Astrocyte of the cerebellum (primary cell): Measurements from ENCODE around the gene GBP2.

Source experiments
- DNase-seq: peaks from one replicate; pipeline ENCODE4 v3.0.0-alpha.2; 2011; ENCODE audit warnings: low read depth
- H3K4me3 ChIP-seq: 2 replicates; pipeline ENCODE4 v1.5.1; 2011; ENCODE audit warnings: mild to moderate bottlenecking, low read depth, low read length, moderate library complexity
- in situ Hi-C: cut with HindIII; loops from 2 replicates; pipeline ENCODE4 v1.10.0; 2017; ENCODE audit warnings: low sequenced_read_pairs
- TF ChIP-seq, protein P1 (sequence below): IDR thresholded peaks from 2 replicates; pipeline ENCODE4 v1.5.1; 2012; ENCODE audit warnings: low read length, low read depth, moderate library complexity, mild to moderate bottlenecking; ENCODE audit errors: missing control alignments

The GBP2 gene

DNA sequence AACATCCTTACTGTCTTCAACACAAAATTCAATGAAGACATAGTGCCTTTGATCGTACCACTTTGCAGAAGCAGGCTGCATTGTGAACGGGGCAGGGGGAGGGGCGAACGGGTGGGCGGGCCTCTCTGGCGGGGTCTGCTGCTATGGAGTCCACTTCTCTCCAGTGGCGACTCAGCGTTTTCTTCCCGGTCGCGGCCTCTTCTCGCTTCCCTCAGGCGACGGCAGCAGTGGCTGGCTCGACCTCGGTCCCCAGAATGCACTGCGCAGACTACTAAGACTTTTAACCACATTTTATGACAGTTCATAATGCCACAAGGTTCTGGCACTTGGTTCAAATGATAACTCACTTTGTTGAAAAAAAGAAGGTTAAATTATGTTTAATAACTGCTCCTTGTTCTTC lies 21.2 kb downstream of the GBP2 start:
- in situ Hi-C loops: no loop called here
- TF ChIP-seq, protein P1, sequence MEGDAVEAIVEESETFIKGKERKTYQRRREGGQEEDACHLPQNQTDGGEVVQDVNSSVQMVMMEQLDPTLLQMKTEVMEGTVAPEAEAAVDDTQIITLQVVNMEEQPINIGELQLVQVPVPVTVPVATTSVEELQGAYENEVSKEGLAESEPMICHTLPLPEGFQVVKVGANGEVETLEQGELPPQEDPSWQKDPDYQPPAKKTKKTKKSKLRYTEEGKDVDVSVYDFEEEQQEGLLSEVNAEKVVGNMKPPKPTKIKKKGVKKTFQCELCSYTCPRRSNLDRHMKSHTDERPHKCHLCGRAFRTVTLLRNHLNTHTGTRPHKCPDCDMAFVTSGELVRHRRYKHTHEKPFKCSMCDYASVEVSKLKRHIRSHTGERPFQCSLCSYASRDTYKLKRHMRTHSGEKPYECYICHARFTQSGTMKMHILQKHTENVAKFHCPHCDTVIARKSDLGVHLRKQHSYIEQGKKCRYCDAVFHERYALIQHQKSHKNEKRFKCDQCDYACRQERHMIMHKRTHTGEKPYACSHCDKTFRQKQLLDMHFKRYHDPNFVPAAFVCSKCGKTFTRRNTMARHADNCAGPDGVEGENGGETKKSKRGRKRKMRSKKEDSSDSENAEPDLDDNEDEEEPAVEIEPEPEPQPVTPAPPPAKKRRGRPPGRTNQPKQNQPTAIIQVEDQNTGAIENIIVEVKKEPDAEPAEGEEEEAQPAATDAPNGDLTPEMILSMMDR: no peak
- DNase-seq: no peak

DNA sequence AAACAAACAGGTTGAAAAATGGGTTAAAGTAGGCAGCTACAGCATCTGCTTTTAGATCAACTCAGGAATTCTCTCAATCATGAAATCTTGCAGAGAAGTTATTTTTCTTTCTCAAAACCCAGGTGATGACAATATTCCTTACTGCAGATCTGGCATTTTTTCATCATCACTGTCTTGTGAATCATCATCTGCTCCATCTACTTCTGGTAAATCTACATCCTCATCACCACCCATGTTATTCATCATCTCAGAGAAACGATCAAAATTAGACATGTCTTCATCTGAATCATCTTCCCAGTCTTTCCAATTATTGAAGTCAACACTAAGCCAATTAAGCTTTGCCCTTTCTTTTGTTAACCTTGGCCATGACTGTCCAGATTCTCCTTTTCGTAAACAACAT lies 21.8 kb downstream of the GBP2 start:
- in situ Hi-C loops: no loop called here
- no peak for DNase-seq
- TF ChIP-seq, protein P1: no peak
- H3K4me3 ChIP-seq: no peak overlapping the region

More for the DNA sequence above, 21.2 kb downstream of the GBP2 start:
- no peak overlapping the region for H3K4me3 ChIP-seq

DNA sequence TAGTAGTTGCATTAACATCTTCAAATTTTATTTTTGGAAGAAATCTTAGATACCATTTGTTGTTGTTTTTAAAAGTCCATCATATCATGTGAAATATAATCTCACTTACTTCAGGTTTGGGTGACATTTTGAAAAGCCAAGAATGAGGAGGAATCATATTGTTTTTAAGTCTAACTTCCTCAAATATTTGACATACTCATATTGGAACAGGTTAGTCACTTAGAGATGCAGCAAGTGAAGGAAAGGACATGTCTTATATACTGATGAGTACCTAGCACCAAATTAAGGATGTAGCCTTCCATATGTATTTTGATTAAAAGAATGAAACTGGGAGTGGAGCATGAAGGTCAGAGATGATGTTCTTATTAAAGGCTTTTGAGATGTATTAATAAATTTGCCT lies 23.9 kb downstream of the GBP2 start:
- TF ChIP-seq, protein P1: no peak
- in situ Hi-C loops: no loop called here

DNA sequence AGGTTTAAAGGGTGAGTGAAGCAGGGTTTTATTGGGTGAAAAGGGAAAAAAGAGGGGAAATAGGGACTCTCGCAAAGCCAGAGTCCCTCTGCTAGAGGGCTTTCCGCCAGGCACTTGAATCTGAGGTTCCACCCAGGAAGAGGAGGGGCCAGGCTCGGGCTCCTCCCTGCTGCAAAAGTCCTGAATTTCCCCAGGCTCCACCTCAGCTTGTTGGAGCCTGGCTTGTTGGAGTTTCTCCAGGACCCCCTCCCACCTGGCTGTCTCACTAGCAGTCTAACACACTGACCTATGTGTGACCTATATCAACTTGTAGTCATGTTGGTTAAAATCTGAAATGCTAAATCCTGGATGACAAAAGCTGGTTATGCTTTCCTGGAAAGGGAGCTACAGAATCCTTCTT lies 25.5 kb downstream of the GBP2 start:
- DNase-seq: no peak
- in situ Hi-C loops: no loop called here
- no peak overlapping the region for H3K4me3 ChIP-seq
- TF ChIP-seq, protein P1: no peak

More for the DNA sequence above, 23.9 kb downstream of the GBP2 start:
- no peak for DNase-seq
- H3K4me3 ChIP-seq: no peak overlapping the region

DNA sequence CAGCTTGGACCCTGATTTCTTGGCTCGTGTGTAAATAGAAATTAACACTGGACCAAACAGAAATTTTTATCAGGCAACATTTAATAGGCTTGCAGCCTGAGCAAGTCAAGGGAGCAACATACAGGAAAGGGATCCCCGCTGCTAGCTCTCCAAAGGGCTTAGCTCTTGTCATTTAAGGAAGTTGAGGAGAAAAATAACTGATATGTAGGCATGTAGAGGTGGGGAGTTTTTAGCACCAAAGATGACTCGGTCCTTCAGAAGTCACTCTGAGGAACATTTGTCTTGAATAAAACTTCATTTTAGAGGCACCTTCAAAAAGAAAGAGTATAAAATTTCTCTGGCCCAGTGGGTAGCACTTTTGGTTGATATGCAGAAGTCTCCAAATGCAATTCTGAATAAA lies 27.1 kb downstream of the GBP2 start:
- in situ Hi-C loops: no loop called here
- DNase-seq: no peak
- no peak overlapping the region for H3K4me3 ChIP-seq
- TF ChIP-seq, protein P1: no peak

- no peak for DNase-seq
- in situ Hi-C loops: no loop called here
- TF ChIP-seq, protein P1: no peak
Observed at GRCh38 chr1:89095737-89096136, 30.2 kb downstream of the GBP2 start.

GRCh38 chr1:89089962-89090361 lies 36.0 kb downstream of the GBP2 start:
- no peak for DNase-seq
- in situ Hi-C loops: no loop called here
- TF ChIP-seq, protein P1: no peak
- H3K4me3 ChIP-seq: no peak overlapping the region

More at GRCh38 chr1:89095737-89096136, 30.2 kb downstream of the GBP2 start:
- no peak overlapping the region for H3K4me3 ChIP-seq
